Transverse colon (tissue), 4 donors: Measurements from ENCODE around the gene TOMM6.

ENCODE experiments used
- POLR2A ChIP-seq: fragments of 450-650 bp; IDR thresholded peaks from one replicate; pipeline ENCODE4 v1.6.1; 2016; ENCODE audit warnings: antibody characterized with exemption, mild to moderate bottlenecking, moderate library complexity
- POLR2AphosphoS5 ChIP-seq, 3 donors: sonication (generic); formaldehyde crosslinking; IDR thresholded peaks; one replicate each; pipeline ENCODE4 v1.6.1; 2016; ENCODE audit warnings: antibody characterized with exemption in 3 of 3
- TF ChIP-seq, protein P1 (sequence below), 5 experiments: fragments of 200-600 bp in 3 of 5; fragments of 450-650 bp in 2 of 5; sonication (generic) in 3 of 5; IDR thresholded peaks; 1 replicate in 2 of 5; 2 replicates in 3 of 5; pipeline ENCODE4 v1.5.1; 2016 to 2017; ENCODE audit warnings: antibody characterized with exemption in 5 of 5, inconsistent platforms in 3 of 5, mild to moderate bottlenecking in 2 of 5, moderate library complexity in 1 of 5

- TF ChIP-seq POLR2A: no peak
- TF ChIP-seq, protein P1, sequence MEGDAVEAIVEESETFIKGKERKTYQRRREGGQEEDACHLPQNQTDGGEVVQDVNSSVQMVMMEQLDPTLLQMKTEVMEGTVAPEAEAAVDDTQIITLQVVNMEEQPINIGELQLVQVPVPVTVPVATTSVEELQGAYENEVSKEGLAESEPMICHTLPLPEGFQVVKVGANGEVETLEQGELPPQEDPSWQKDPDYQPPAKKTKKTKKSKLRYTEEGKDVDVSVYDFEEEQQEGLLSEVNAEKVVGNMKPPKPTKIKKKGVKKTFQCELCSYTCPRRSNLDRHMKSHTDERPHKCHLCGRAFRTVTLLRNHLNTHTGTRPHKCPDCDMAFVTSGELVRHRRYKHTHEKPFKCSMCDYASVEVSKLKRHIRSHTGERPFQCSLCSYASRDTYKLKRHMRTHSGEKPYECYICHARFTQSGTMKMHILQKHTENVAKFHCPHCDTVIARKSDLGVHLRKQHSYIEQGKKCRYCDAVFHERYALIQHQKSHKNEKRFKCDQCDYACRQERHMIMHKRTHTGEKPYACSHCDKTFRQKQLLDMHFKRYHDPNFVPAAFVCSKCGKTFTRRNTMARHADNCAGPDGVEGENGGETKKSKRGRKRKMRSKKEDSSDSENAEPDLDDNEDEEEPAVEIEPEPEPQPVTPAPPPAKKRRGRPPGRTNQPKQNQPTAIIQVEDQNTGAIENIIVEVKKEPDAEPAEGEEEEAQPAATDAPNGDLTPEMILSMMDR (IDR thresholded peaks at IDR 0.05): no peak
- TF ChIP-seq POLR2AphosphoS5 (IDR thresholded peaks at IDR 0.05): no peak
These were observed 1.6 kb upstream of the TOMM6 start for GRCh38 chr6:41785689-41786450.
